Upper lobe of left lung (tissue), 6 donors: ENCODE results near the gene PLP1. TPM values are rescaled to one million over a fixed set of nuclear protein-coding genes. Genes with fewer than 3 reads are reported as not detected.

Source experiments
- ATAC-seq, 2 donors: fragments of 200-7000 bp; cut with Tn5 transposase; one replicate each; pipeline ENCODE4 v1.9.1; 2022; ENCODE audit warnings: mild to moderate bottlenecking in 2 of 2, moderate library complexity in 2 of 2; ENCODE audit not compliant: low FRiP score in 2 of 2
- DNase-seq, 2 donors: peaks; one replicate each; pipeline ENCODE4 v3.0.0-alpha.2; 2019 to 2020
- H3K27ac ChIP-seq, 4 donors: fragments of 200-600 bp; sonication (generic); one replicate each; pipeline ENCODE4 v1.5.1; 2016 to 2019
- H3K27me3 ChIP-seq, 4 donors: fragments of 200-600 bp; sonication (generic); one replicate each; pipeline ENCODE4 v1.5.1; 2017 to 2019
- H3K36me3 ChIP-seq, 4 donors: fragments of 200-600 bp; sonication (generic); one replicate each; pipeline ENCODE4 v1.5.1; 2016 to 2019
- H3K4me1 ChIP-seq, 4 donors: fragments of 200-600 bp; sonication (generic); one replicate each; pipeline ENCODE4 v1.5.1; 2018 to 2019
- H3K4me3 ChIP-seq, 4 donors: fragments of 200-600 bp; sonication (generic); one replicate each; pipeline ENCODE4 v1.5.1; 2017 to 2019; ENCODE audit warnings: mild to moderate bottlenecking in 2 of 4, moderate library complexity in 1 of 4
- H3K9me3 ChIP-seq, 4 donors: fragments of 200-600 bp; sonication (generic); one replicate each; pipeline ENCODE4 v1.5.1; 2018 to 2019
- EP300 ChIP-seq, 4 donors: sonication (generic); formaldehyde crosslinking; IDR thresholded peaks; one replicate each; pipeline ENCODE4 v1.5.1; 2017; ENCODE audit warnings: antibody characterized with exemption in 4 of 4, control low read depth in 2 of 4
- POLR2A ChIP-seq, 4 donors: fragments of 450-650 bp; IDR thresholded peaks; one replicate each; pipeline ENCODE4 v1.5.1; 2016 to 2017; ENCODE audit warnings: antibody characterized with exemption in 4 of 4, mild to moderate bottlenecking in 2 of 4
- POLR2AphosphoS5 ChIP-seq, 2 donors: sonication (generic); formaldehyde crosslinking; IDR thresholded peaks; one replicate each; pipeline ENCODE4 v1.5.1; 2017; ENCODE audit warnings: antibody characterized with exemption in 2 of 2
- WGBS, 2 donors: methylation state at CpG; one replicate each; pipeline ENCODE4 v1.1.5; 2017 to 2018; 5-methylcytosine and 5-hydroxymethylcytosine counted together
- total RNA-seq, 6 donors: library from RNA; depleted of rRNA in 4 of 6; stranded (reverse); fragments of >200 nt in 4 of 6; gene quantifications; one replicate each; pipeline versions ENCODE4 v1.1.0 to v1.2.1, GENCODE V29; 2016 to 2021
- TF ChIP-seq, protein P1 (sequence below), 6 experiments: fragments of 450-650 bp in 4 of 6; fragments of 200-600 bp in 2 of 6; sonication (generic) in 2 of 6; IDR thresholded peaks; one replicate each; pipeline ENCODE4 v1.5.1; 2016 to 2019; ENCODE audit warnings: antibody characterized with exemption in 6 of 6
- donor health status: DM: no; HTN: no; CAD: no; lungs with moderate emphysema.
- donor health status: DM: no; HTN: yes; CAD: no; lungs with severe emphysema.

Gene PLP1
- total RNA-seq, 6 donors from 2014 or later, result 0.49 to 2.1 TPM; not detected in 4

DNA sequence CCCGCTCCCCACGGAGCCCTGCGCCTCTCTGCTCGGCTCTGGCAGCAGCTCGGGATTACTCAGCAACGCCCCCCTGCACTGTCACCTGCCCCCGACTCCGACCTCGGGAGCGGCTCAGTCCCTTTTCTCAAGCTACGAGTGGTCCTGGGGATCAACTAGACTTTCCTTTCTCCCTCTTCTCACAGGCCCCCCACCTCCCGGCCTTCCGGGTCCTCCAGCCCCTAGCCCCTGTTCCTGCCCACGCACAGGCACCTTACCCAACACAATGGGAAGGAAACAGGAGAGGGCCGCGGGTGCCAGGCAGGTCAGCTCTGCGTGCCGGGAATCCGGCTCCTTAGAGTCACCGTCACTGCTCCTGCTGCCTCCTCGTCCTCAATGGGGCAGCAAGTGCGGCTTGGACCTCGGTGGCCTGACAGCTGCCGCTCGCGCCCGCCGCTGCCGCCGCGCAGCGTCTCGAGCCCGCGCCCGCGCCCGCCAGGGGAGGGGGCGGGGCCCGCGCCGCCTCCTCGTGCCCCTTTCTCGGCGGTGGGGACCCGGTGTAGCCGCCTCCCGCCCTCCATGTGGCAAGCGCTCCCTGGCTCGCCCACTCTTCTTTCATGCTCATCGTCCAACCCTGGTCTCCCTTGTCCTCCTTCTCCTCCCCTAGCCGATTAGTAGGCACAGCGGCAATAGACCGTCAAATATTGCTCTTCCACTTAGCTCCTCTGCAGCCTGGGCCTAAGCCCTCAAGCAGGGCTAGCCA lies 55.3 kb downstream of the PLP1 start, which contains the start of gene RAB9B:
Gene RAB9B (minus strand): TSS at position 455 of the 742 bp plus-strand sequence. CDS start 6,473 bp downstream, outside the sequence.
- 0 to 13% methylated on average over 3 to 50 of the region's 54 CpGs for WGBS, 2 donors
- DNase-seq (peak; percentile 64 to 87), ATAC-seq (peak; percentile 84 to 94)
- no peaks in the 10 kb centered on the region for H3K36me3 ChIP-seq
- H3K9me3 ChIP-seq, result no peaks in the 10 kb centered on the region
- H3K4me1 ChIP-seq, result no peaks in the 10 kb centered on the region
- H3K27me3 ChIP-seq, result peaks cover 0 to 7% (median 0%) of the 10 kb centered on the region in 4 donors
- peak within 1 kb of the TSS; percentile 26 to 63 (median 52) for H3K4me3 ChIP-seq
- TF ChIP-seq EP300 (IDR thresholded peaks at IDR 0.05) (no peak), POLR2AphosphoS5 (IDR thresholded peaks at IDR 0.05) (no peak), POLR2A (IDR thresholded peaks at IDR 0.05) (no peak)
- TF ChIP-seq, protein P1, sequence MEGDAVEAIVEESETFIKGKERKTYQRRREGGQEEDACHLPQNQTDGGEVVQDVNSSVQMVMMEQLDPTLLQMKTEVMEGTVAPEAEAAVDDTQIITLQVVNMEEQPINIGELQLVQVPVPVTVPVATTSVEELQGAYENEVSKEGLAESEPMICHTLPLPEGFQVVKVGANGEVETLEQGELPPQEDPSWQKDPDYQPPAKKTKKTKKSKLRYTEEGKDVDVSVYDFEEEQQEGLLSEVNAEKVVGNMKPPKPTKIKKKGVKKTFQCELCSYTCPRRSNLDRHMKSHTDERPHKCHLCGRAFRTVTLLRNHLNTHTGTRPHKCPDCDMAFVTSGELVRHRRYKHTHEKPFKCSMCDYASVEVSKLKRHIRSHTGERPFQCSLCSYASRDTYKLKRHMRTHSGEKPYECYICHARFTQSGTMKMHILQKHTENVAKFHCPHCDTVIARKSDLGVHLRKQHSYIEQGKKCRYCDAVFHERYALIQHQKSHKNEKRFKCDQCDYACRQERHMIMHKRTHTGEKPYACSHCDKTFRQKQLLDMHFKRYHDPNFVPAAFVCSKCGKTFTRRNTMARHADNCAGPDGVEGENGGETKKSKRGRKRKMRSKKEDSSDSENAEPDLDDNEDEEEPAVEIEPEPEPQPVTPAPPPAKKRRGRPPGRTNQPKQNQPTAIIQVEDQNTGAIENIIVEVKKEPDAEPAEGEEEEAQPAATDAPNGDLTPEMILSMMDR (IDR thresholded peaks at IDR 0.05), result no peak
- H3K27ac ChIP-seq, result peak within 1 kb of the TSS in 1 of 4 donors; percentile 32

DNA sequence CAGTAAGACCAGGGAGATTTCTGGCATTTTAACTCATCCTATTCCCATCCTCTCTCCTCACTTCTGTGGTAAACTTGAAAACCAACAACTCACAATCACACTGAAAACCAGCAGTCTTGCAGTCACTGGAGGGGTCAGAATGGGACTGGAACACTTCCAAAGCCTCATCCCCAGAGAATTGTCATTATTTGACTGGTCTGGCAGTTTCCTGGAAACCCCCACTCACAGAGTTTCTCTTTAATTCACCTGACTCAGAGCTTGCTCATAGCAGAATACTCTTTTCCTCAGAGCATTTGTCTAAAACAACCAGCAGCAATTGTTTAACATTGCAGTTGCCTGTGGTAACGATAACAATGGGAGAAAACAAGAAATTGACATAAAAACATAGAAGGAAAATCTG lies 62.8 kb downstream of the PLP1 start:
- DNase-seq (no peak), ATAC-seq (no peak)
- H3K36me3 ChIP-seq, result no peaks in the 10 kb centered on the region
- H3K27ac ChIP-seq, result no peak overlapping the region
- no peak for TF ChIP-seq POLR2AphosphoS5 (IDR thresholded peaks at IDR 0.05)
- H3K9me3 ChIP-seq, result no peaks in the 10 kb centered on the region
- WGBS, 2 donors, result 53 to 89% methylated on average over 1 of the region's 1 CpG
- H3K4me3 ChIP-seq, result no peak overlapping the region
- no peaks in the 10 kb centered on the region for H3K27me3 ChIP-seq
- no peaks in the 10 kb centered on the region for H3K4me1 ChIP-seq

Other genes with a start within 250 kb of the PLP1 start
- gene TCEAL4, start 191.3 kb upstream of the PLP1 start, total RNA-seq, result 100 to 1,000 TPM in 2 of 6 donors, 10 to 100 TPM in 4; 68.5 to 141 (median 90.8) TPM
- gene TCEAL3, start 168.9 kb upstream of the PLP1 start, total RNA-seq, result 10 to 100 TPM; 17.8 to 27.9 (median 25.2) TPM
- gene TCEAL1, start 147.9 kb upstream of the PLP1 start, total RNA-seq, result 10 to 100 TPM; 26.9 to 62.1 (median 48.6) TPM
- 100 to 1,000 TPM; 154 to 253 (median 186) TPM for gene MORF4L2, start 90.1 kb upstream of the PLP1 start, total RNA-seq
- not detected for gene TMEM31, start 65.9 kb upstream of the PLP1 start, total RNA-seq
- 1 to 10 TPM in 2 of 6 donors, under 1 TPM in 3, not detected in 1; 0.37 to 1.1 (median 0.84) TPM for gene RAB9B, start 55.4 kb downstream of the PLP1 start, total RNA-seq
- gene TMSB15B, start 185.8 kb downstream of the PLP1 start, total RNA-seq, result 1 to 10 TPM; 1.0 to 4.9 (median 1.8) TPM
- not detected for gene H2BW1, start 236.9 kb downstream of the PLP1 start, total RNA-seq